Measurements from ENCODE around the gene LDLR.
"Not testable (repeated sequence)": the region's sequence is repeated elsewhere in the genome, so short reads cannot be mapped to it uniquely, and the experiment has no call there.

LDLR gene

DNA sequence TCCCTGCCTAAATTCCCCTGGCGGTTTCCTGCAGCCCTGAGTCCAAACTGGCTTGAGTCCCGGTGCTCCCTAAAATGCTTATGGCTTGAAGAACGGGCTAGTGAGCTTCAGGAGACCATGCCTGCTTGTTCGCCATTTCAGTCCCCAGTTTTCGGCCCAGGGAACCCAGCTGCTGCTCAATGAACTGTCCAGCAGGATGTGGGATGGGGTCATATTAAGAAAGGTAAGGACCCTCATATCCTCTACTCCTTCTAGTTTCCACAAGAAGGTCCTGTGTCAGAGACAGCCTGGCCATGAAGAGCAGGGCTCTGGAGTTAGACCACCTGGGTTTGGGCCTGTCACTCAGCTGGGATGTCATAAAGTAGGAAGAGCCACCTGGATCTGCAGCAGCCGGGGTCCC is 83.3 kb downstream of the LDLR start:
- DNase-seq (ENCODE audit: low read depth in 2 of 2), result no peak

DNA sequence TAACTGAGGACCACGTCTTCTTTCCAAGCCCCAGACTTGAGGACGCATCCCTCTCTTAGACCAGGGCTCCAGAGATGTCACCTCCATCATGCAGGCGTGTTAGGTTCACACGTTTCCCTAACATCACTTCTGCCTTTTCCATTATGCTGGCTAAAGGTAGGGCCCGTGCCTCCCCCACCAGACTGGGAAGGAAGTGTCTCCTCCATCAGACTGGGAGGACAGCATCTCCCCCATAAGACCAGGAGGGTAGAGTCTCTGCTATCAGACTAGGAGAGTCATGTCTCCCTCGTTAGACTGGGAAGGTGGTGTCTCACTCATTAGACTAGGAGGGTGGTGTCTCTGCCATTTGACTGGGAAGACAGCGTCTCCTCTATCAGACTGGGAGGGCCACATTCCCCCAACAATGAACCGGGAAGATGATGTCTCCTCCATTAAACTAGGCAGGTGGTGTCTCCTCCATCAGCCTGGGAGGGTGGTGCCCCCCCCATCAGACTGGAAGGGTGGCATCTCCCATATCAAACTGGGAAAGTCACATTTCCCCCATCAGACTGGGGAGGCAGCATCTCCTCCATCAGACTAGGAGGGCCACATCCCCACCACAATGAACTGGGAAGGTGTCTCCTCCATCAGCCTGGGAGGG is 84.4 kb downstream of the LDLR start:
- DNase-seq (ENCODE audit: low read depth in 2 of 2), result no peak

DNA sequence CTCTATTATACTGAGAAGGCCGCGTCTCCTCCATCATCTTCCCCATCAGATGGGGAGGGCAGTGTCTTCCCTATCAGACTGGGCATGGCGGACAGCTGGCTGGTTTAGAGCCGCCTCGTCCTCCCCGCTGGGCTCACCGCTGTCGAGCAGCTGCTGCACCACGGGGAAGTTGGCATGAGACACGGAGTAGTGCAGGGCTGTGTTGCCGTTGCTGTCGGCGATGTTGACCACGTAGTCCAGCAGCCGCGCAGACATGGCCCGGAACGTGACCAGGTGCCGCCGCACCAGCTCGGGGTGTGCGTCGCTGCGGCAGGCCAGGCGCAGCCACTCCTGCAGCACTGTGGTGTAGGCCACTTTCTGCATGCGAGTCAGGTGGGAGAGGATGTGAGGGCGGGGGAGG is 85.1 kb downstream of the LDLR start:
- no peak for DNase-seq (ENCODE audit: low read depth in 2 of 2)

DNA sequence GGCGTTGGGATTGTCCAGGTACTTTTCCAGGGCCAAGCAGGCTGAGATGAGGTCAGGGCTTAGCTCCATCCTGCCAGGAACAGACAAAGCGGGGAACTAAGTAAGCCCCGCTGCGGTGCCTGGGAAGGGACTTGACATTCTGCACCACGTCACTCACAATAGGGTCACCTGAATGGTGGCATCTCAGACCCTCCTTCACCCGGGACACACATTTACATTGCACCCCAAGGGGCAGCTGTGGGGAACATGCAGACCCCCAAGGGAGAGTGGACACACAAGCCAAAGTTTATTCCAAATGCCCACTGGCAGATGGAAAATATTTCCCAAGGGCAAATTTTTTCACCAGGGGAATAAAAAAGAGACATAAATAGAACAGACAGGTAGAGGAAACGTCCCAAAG is 86.7 kb downstream of the LDLR start:
- no peak for DNase-seq (ENCODE audit: low read depth in 2 of 2)

DNA sequence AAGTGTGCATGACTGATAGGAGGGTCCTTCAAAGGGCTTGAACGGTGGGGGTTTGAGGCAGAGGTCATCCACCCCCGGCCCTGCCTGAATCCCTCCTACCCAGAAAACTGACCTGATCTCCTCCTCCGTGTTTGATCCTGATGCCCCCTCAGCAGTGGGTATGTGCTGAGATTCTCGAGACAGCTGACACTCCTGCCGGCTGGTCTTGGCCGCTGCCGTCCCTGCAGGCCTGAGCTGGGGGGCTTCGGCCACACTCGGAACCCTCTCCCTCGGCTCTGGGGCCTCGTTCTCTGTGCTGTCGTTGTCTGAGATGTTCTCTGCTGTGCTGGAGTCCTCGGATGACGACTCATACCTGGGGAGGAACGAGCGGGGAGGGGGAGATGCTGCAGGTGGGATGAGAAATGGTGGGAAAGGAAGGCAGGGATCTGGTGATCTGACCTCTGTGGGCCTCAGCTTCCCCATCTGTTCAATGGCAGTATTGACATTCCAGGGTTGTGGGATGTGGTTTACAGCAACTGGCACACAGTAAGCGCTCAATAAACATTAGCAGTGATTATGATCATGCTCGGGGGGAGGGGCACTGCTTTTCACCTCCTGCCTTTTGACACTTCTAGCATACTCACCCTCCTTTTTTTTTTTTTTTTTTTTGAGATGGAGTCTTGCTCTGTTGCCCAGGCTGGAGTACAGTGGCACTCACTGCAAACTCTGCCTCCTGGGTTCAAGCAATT is 87.4 kb downstream of the LDLR start:
- DNase-seq (ENCODE audit: low read depth in 2 of 2), result no peak

DNA sequence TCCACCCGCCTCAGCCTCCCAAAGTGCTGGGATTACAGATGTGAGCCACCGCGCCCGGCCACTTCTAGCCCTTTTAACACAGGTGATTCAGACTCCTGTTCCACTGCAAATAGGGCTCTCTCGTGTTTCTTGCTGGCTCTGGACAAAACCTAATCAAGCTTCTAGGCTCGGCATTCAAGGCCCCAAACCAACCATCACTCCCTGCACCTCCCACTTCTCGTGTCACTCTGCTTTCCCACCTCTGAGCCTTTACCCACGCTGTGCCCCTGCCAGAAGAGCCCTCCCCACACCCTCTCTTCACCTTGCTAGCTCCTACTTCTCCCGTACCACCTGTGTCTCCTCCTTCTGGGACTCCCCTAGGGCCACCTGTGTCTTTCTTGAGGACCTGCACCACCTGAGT is 88.3 kb downstream of the LDLR start:
- no peak for DNase-seq (ENCODE audit: low read depth in 2 of 2)

DNA sequence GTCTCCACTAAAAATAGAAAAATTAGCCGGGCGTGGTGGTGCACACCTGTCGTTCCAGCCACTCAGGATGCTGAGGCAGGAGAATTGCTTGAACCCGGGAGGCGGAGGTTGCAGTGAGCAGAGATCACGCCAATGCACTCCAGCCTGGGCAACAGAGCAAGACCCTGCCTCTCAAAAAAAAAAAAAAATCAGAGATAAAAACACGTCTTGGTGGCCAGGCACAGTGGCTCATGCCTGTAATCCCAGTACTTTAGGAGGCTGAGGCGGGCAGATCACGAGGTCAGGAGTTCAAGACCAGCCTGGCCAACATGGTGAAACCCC is 89.8 kb downstream of the LDLR start:
- DNase-seq (ENCODE audit: low read depth in 2 of 2), result not testable (repeated sequence)

DNA sequence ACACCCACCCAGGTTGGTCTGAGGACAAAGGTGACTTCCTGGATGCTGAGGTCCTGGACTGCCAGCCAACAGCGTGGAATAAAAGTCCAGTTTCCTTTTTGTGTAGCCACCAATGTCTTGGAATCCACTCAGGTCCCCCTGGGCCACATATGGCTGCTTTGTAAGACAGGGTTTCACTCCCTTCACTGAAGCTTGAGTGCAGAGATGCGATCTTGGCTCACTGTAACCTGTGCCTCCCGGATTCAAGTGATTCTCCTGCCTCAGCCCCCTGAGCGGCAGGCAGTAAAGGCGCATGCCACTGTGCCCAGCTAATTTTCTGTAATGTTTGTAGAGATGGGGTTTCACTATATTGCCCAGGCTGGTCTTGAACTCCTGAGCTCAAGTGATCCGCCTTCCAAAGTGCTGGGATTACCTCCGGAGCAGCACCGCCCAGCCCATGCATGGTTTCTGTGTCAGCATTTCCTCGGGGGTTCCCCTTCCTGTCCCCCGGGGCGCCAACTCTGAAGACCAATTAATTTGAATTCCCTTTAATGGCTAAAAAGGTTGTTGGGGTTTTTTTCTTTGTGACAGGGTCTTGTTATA is 90.5 kb downstream of the LDLR start:
- DNase-seq (ENCODE audit: low read depth in 2 of 2), result no peak

DNA sequence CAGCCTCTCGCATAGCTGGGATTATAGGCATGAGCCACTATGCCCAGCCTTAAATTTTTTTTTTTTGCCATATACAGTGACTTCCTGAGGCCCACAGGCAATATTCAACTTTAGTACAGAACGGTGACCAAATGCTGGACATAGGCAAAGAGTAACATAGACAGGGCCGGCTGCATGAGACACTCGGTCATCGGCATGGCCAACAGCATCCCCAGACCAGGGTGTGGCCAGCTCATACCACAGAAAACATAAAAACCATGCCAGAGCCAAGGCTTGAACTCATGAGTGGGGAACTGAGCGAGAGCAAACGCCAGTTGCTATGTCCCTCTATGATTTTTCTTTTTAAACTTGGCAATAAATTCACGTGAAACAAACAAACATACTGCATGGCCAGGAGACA is 91.1 kb downstream of the LDLR start:
- DNase-seq (ENCODE audit: low read depth in 2 of 2), result no peak

DNA sequence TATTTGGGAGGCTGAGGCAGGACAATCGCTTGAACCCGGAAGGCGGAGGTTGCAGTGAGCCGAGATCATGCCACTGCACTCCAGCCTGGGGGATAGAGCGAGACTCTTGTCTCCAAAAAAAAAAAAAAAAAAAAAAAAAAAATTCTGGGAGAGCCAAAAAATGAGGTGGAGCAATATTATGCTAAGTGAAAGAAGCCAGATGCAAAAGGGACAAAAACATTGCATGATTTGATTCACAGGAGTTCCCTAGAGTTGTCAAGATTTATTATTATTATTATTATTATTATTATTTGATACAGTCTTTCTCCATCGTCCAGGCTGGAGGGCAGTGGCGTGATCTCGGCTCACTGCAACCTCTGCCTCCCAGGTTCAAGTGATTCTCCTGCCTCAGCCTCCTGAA is 91.7 kb downstream of the LDLR start:
- not testable (repeated sequence) for DNase-seq (ENCODE audit: low read depth in 2 of 2)

DNA sequence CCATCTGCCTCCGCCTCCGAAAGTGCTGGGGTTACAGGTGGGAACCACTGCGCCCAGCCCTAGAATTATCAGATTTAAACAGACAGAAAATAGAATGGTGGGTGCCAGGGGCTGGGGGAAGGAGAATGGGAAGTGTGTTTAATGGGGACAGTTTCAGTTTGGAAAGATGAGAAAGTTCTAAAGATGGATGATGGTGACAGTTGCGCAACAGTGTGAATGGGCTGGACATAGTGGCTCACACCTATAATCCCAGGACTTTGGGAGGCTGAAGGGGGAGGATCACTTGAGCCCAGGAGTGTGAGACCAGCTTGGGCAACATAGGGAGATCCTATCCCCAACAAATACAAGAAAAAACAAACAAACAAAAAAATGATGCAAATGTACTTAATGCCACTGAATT is 92.2 kb downstream of the LDLR start:
- DNase-seq (ENCODE audit: low read depth in 2 of 2), result no peak
